EH (cell line): ENCODE data around the gene EPB42.
"Not testable (repeated sequence)": the region's sequence is repeated elsewhere in the genome, so short reads cannot be mapped to it uniquely, and the experiment has no call there.

Experiments used
- DNase-seq: peaks from one replicate; pipeline ENCODE4 v3.0.0-alpha.2; 2015; ENCODE audit warnings: low read depth

EPB42 gene

DNA sequence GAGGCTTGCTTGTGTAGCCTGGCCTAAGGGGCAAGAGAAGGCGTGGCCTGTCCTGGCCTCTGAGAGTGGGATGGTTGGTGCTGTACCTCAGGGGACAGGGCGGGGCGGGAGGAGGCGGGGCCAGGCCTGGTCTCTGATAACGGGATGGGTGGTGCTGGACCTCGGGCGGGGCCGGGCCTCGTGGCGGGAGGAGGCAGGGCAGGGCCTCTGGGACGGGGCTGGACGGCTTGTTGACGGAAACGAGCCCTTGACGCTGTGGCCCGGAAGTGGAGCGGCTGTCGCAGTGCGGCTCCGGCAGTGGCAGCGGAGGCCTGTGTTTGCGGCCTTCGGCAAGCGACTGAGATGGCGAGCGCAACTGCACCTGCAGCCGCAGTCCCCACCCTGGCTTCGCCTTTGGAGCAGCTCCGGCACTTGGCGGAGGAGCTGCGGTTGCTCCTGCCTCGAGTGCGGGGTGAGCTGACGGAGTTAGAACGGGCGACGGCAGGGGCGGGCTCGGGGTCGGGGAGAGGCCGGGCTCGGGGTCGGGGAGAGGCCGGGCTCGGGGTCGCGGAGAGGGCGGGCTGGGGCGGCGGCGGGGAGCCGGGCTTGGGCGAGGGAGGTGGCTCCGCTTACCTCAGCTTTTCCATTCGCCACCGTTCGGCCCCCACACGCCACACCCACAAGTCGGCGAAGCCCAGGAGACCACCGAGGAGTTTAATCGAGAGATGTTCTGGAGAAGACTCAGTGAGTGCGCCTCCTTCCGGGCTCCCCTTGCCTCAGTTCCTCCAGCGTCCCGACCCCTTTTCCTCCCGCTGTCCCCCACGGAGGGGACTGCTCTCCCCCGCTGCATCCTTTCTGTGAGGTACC, 35.4 kb downstream of the EPB42 start, which contains the start of gene CCNDBP1:
Gene CCNDBP1 (plus strand): TSS at position 247 of the 846 bp plus-strand sequence. CDS start 96 bp downstream, at position 343.
- peak; percentile 94 for DNase-seq

GRCh38 chr15:43184407-43185124, 36.3 kb downstream of the EPB42 start:
- no peak for DNase-seq

- no peak for DNase-seq
These were observed 37.5 kb downstream of the EPB42 start for GRCh38 chr15:43183270-43183669.

- not testable (repeated sequence) for DNase-seq
These were observed 43.7 kb downstream of the EPB42 start for GRCh38 chr15:43177147-43177546.

DNA sequence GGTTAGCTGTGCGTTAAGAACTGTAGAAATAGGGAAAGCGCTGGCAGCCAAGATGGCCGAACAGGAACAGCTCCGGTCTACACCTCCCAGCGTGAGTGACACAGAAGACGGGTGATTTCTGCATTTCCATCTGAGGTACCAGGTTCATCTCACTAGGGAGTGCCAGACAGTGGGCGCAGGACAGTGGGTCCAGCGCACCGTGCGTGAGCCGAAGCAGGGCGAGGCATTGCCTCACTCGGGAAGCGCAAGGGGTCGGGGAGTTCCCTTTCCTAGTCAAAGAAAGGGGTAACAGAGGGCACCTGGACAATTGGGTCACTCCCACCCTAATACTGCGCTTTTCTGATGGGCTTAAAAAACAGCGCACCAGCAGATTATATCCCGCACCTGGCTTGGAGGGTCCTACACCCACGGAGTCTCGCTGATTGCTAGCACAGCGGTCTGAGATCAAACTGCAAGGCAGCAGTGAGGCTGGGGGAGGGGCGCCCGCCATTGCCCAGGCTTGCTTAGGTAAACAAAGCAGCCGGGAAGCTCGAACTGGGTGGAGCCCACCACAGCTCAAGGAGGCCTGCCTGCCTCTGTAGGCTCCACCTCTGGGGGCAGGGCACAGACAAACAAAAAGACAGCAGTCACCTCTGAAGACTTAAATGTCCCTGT, 45.0 kb downstream of the EPB42 start:
- not testable (repeated sequence) for DNase-seq

- DNase-seq: peak; percentile 28
These were observed 50.9 kb downstream of the EPB42 start for GRCh38 chr15:43169888-43170287.

DNA sequence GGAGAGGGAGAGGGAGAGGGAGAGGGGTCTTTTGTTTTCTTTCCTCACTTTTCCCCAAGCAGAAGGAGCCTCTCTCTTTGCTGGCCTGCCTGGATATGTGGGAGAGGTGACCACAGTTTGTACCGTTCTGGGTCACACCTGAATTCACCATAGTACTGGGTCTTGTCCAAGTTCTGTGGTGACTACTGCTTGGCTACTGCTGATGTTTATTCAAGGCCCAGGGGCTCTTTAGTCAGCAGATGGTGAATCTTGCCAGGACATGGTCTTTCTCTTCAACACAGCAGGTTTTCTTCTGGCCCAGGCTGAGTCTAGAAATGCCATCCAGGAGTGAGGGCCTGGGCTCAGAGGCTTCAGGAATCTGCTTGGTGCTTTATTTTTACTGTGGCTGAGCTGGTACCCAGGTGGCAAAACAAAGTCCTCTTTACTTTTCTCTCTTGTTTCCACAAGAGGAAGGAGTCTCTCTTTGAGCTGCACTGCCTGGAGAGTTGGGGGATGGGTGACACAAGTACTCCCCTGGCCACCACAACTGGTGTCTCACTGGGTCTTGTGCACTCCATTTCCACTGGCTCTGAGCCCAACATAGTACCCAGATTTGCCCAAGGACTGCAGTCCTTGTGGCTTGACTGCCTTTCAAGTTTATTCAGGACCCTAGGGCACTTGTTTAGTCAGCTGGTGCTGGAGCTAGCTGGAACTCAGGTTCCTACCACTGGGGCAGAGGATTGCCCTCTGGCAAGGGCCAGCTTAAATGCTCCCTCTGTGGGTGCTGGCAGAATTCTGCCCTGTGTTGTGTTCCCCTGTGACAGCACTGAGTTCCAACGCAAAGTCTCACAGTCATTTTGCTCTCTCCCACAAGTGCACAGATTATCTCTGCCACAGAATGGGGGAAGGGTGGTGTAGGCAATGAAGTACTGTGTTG, 52.4 kb downstream of the EPB42 start:
- peak; percentile 54 for DNase-seq

GRCh38 chr15:43167261-43167660, 53.6 kb downstream of the EPB42 start:
- not testable (repeated sequence) for DNase-seq

DNA sequence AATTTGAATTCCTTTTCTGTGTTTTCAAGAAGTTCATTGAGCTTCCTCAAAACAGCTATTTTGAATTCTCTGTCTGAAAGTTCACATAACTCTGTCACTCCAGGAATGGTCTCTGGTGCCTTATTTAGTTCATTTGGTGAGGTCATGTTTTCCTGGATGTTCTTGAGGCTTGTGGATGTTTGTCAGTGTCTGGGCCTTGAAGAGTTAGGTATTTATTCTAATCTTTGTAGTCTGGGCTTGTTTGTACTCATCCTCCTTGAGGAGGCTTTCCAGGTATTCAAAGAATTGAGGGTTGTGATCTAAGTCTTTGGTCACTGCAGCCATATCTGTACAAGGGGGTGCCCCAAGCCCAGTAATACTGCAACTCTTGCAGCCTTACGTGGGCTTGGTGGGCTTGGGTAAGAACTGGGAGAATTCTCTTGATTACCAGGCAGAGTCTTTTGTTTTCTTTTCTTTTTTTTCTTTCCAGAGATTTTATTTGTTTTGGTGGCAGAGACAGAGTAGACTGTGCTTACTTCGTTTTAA, 55.0 kb downstream of the EPB42 start:
- peak; percentile 27 for DNase-seq

DNA sequence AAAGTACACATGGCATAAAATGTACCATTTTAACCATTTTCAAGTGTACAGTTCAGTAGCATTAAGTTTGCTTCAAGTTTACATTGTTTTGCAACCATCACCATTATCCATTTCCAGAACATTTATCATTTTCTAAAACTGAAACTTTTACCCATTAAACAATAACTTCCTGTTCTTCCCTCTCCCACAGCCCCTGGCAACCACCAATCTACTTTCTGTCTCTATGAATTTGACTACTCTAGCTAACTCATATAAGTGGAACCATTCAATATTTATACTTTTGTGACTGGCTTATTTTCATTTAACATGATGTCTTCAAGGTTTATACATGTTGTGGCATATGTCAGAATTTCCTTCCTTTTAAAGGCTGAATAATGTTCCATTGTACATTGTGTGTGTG, 67.5 kb downstream of the EPB42 start:
- no peak for DNase-seq

GRCh38 chr15:43151688-43152087, 69.1 kb downstream of the EPB42 start:
- DNase-seq: no peak

DNA sequence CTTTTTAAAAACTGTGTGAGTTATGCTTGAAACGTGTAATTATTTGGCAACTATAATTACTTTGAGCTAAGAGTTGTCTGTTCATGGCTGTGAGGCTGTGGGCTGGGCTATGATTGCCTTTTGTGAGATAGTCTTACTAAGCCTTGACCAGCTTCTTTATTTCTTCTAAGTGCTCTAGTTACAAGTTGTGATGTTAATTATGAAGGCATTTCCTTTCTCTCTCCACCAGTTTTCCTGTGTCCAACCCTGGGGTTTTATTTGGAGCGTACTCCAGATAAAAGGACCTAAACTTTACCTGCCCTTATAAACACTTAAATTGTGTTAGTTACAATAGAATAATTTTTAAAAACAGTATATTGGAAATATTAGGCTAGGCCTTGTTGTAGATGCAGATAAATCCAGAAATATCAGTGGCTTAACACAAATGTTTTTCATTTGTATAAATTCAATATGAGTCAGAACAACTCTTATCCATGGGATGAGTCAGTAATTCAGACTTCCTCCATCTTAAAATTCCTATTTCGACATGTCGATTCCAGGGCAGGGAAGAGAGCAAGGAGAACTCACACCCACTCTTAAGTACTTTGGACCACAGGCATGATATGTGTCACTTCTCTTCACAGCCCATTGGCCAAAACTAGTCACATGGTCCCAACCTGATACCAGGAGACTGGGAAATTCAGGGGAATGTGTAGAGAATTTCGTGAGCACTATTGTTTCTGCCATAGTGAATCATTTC, 70.5 kb downstream of the EPB42 start:
- DNase-seq: peak; percentile 98
